Measurements from ENCODE around the gene CLEC14A.

CLEC14A gene

GRCh38 chr14:38205119-38205813, 50.6 kb downstream of the CLEC14A start:
- DNase-seq: no peak

DNA sequence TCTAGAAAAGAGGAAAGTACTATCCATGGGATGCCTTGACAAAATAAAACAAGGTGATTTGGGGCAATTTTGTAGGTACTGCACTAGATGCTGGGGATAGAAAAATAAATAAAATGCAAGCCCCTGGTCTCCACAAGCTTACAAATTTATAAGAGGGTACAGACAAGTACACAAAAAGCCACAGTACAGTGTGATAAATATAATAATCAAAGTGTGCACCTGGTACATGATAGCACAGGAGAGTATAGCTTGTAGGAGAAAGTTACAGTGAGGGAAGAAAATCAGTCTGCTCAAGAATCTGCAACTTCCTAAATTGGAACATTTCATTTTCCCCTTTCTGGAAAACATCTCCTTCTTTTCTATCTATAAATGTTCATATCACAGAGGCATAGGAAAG, 51.2 kb downstream of the CLEC14A start:
- DNase-seq: no peak
